Aortic smooth muscle cell (primary cell): Measurements from ENCODE around the gene CCDC201. TPM values are rescaled to one million over a fixed set of nuclear protein-coding genes. Genes with fewer than 3 reads are reported as not detected.

Experiments
- total RNA-seq: library from RNA; depleted of rRNA; stranded (reverse); fragments of >200 nt; gene quantifications from 2 replicates; pipeline ENCODE4 v1.2.3, GENCODE V29; 2014

Gene CCDC201
- not detected in 2 replicates for total RNA-seq

GRCh38 chr7:45873035-45873354, at the start of gene CCDC201:
Gene CCDC201, minus strand, starts transcription at chr7:45873082. Its CDS starts 75 bp downstream, at chr7:45873007.

GRCh38 chr7:45920502-45921380, 47.9 kb upstream of the CCDC201 start, which contains the start of gene IGFBP3:
Gene IGFBP3, minus strand, starts transcription at chr7:45921272. Its CDS starts 132 bp downstream, at chr7:45921140.

GRCh38 chr7:45888185-45888992, 15.5 kb upstream of the CCDC201 start, which contains the start of gene IGFBP1:
Gene IGFBP1, plus strand, starts transcription at chr7:45888488. Its CDS starts 165 bp downstream, at chr7:45888653.

Other genes starting within 250 kb of the CCDC201 start
- 0.37 and 2.1 TPM in 2 replicates for gene IGFBP1, start 15.4 kb upstream of the CCDC201 start, total RNA-seq
- gene IGFBP3, start 48.2 kb upstream of the CCDC201 start, total RNA-seq = 970 and 2,831 TPM in 2 replicates